ENCODE data around the gene GAB1. TPM values are rescaled to one million over a fixed set of nuclear protein-coding genes. Genes with fewer than 3 reads are reported as not detected.

Gene GAB1
- total RNA-seq, 1 experiment from 2014 or later, result 3.8 TPM

- Histone ChIP-seq H3K4me2 (ENCODE audit: low read length) (no peak overlapping the region), H3K4me3 (replicated peaks in 1 of 2; ENCODE audit: low read depth in 1 of 2, low read length in 2 of 2) (no peak overlapping the region), H3K9ac (ENCODE audit: low read length) (no peak overlapping the region), H2AFZ (ENCODE audit: low read depth, low read length, poor library complexity, severe bottlenecking) (no peak overlapping the region), H3K27me3 (ENCODE audit: insufficient read depth, low read length) (no peaks in the 10 kb centered on the region), H3K9me2 (ENCODE audit: insufficient read depth) (no peaks in the 10 kb centered on the region), H3K4me1 (ENCODE audit: control insufficient read depth in 1 of 2, insufficient read depth in 2 of 2, low read length in 2 of 2) (no peaks in the 10 kb centered on the region), H4K20me1 (ENCODE audit: insufficient read depth) (no peaks in the 10 kb centered on the region), H3K27ac (ENCODE audit: low read depth, low read length) (no peak overlapping the region), H3K79me2 (ENCODE audit: insufficient read depth, low read length) (no peaks in the 10 kb centered on the region), H3K9me3 (ENCODE audit: control insufficient read depth in 1 of 2, insufficient read depth in 1 of 2, low read depth in 1 of 2, low read length in 2 of 2) (no peaks in the 10 kb centered on the region), H3K36me3 (ENCODE audit: control insufficient read depth in 1 of 2, insufficient read depth in 2 of 2, low read length in 2 of 2) (no peaks in the 10 kb centered on the region)
- BruUV-seq (replicated peaks), result no TSS peak
- no peak for TF ChIP-seq ELF1 (IDR thresholded peaks at IDR 0.05; ENCODE audit: borderline replicate concordance, low read depth)
- TF ChIP-seq JUND (IDR thresholded peaks at IDR 0.05), result no peak
- TF ChIP-seq, protein P1, sequence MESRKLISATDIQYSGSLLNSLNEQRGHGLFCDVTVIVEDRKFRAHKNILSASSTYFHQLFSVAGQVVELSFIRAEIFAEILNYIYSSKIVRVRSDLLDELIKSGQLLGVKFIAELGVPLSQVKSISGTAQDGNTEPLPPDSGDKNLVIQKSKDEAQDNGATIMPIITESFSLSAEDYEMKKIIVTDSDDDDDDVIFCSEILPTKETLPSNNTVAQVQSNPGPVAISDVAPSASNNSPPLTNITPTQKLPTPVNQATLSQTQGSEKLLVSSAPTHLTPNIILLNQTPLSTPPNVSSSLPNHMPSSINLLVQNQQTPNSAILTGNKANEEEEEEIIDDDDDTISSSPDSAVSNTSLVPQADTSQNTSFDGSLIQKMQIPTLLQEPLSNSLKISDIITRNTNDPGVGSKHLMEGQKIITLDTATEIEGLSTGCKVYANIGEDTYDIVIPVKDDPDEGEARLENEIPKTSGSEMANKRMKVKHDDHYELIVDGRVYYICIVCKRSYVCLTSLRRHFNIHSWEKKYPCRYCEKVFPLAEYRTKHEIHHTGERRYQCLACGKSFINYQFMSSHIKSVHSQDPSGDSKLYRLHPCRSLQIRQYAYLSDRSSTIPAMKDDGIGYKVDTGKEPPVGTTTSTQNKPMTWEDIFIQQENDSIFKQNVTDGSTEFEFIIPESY (IDR thresholded peaks at IDR 0.05; ENCODE audit: extremely low read depth, insufficient replicate concordance, low read length), result no peak
- no peak for TF ChIP-seq TCF7L2 (IDR thresholded peaks at IDR 0.05; ENCODE audit: borderline replicate concordance, extremely low read depth, insufficient read depth, insufficient read length)
- no peak for TF ChIP-seq FOSL1 (IDR thresholded peaks at IDR 0.05; ENCODE audit: low read depth)
- TF ChIP-seq POLR2AphosphoS5 (IDR thresholded peaks at IDR 0.05; ENCODE audit: low read depth, low read length), result no peak
- TF ChIP-seq ZFX (IDR thresholded peaks at IDR 0.05), result no peak
- TF ChIP-seq RAD21 (IDR thresholded peaks at IDR 0.05; ENCODE audit: low read depth), result no peak
- no peak for TF ChIP-seq POLR2A (IDR thresholded peaks at IDR 0.05; ENCODE audit: borderline replicate concordance, extremely low read depth, insufficient read depth, insufficient read length)
- ChIA-PET POLR2A (no interaction called here), CTCF (no interaction called here), RAD21 (ENCODE audit: low non-redundant PET in 1 of 2, low total read pairs in 2 of 2, uncharacterized antibody in 2 of 2, unreplicated experiment in 2 of 2) (no interaction called here)
- no peak for ATAC-seq
- no peak for DNase-seq (ENCODE audit: low read depth, low spot score)
- intact Hi-C loops (cut with micrococcal nuclease), result no loop called here
These were observed 40.1 kb upstream of the GAB1 start for GRCh38 chr4:143296397-143297067.

All from HCT116 (cell line).